Mononuclear cell (primary cell): ENCODE data around the gene DNAH8. TPM values are rescaled to one million over a fixed set of nuclear protein-coding genes. Genes with fewer than 3 reads are reported as not detected.
"Not testable (repeated sequence)": the region's sequence is repeated elsewhere in the genome, so short reads cannot be mapped to it uniquely, and the experiment has no call there.

Experiments
- H3K27me3 ChIP-seq: 2 replicates; pipeline ENCODE4 v1.6.0; 2011; ENCODE audit warnings: low read length, control low read depth; ENCODE audit not compliant: insufficient read depth
- H3K4me1 ChIP-seq: 2 replicates; pipeline ENCODE4 v1.5.1; 2011; ENCODE audit warnings: mild to moderate bottlenecking, low read length, control low read depth; ENCODE audit not compliant: insufficient read depth
- H3K4me3 ChIP-seq: 2 replicates; pipeline ENCODE4 v1.5.1; 2011; ENCODE audit warnings: mild to moderate bottlenecking, low read length, moderate library complexity
- H3K9me3 ChIP-seq: 2 replicates; pipeline ENCODE4 v1.5.1; 2011; ENCODE audit warnings: low read depth, mild to moderate bottlenecking, control low read depth, low read length
- total RNA-seq: library from RNA; depleted of rRNA; stranded (reverse); fragments of >200 nt; gene quantifications from one replicate; pipeline ENCODE4 v1.2.3, GENCODE V29; 2012

The DNAH8 gene
- total RNA-seq, 1 donor, result 0.10 TPM

DNA sequence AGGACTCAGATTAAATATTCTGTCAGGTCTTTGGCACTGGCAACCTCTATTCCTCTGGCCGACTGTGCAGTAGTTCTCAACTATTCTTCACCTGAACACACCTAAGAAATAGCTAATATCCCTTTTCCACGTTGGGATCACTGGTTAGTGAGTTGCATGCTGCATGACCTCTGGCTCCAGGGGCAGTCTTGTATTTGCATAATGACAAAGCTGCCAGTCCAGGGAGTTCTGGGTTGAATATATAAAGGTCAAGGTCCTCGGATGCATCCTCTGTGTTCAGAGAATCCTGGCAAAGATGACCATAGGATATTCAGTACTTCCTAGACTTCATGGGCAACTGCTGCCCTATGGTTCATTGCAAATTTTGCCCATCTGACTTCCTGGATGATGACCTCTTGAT is 131.2 kb downstream of the DNAH8 start:
- no peaks in the 10 kb centered on the region for H3K4me1 ChIP-seq
- no peaks in the 10 kb centered on the region for H3K9me3 ChIP-seq
- no peak overlapping the region for H3K4me3 ChIP-seq
- peaks cover 4% of the 10 kb centered on the region for H3K27me3 ChIP-seq

DNA sequence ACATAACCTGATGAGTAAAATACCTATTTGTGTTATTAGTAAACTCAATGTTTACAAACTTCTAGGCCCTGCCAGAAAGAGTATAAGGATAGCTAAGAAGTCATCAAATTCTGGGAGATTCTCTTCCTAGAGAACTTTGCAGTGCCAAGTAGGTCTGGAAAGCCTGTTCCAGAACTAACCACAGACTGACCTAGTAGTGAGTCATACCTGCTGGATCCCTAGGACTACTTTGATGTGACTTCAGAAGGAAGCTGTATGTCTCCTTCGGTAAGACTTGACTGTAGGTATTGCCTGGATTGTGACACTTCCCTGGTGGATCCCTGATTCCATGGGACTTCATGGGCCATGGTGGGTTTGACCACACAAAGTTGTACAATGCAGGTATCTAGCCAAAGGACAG is 131.7 kb downstream of the DNAH8 start:
- Histone ChIP-seq H3K27me3 (peaks cover 6% of the 10 kb centered on the region), H3K4me1 (no peaks in the 10 kb centered on the region), H3K4me3 (no peak overlapping the region), H3K9me3 (no peaks in the 10 kb centered on the region)

DNA sequence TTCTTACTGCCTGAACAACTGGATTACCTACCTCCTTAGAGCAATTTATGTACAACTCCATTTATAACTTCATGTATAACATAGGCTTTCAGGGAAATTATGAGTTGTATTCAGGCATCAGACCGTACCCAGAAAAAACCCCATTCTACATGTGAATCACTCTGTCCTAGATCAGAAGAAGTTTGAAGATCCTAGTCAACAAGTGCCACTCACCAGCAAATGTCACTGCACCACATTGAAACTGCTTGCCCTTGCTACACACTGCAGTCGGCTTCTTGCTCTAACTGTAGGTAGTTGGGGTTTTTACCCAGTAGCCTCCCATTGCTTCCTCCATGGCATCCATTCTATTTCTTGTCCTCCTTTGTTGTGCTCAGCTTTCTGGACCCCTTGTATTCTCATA is 132.4 kb downstream of the DNAH8 start:
- no peaks in the 10 kb centered on the region for H3K4me1 ChIP-seq
- no peaks in the 10 kb centered on the region for H3K9me3 ChIP-seq
- peaks cover 8% of the 10 kb centered on the region for H3K27me3 ChIP-seq
- H3K4me3 ChIP-seq, result no peak overlapping the region

- Histone ChIP-seq H3K4me3 (no peak overlapping the region), H3K27me3 (peaks cover 4% of the 10 kb centered on the region), H3K4me1 (no peaks in the 10 kb centered on the region), H3K9me3 (no peaks in the 10 kb centered on the region)
Observed at GRCh38 chr6:38848760-38849159, 133.6 kb downstream of the DNAH8 start.

GRCh38 chr6:38852215-38852614 is 137.1 kb downstream of the DNAH8 start:
- no peak overlapping the region for H3K4me3 ChIP-seq
- H3K27me3 ChIP-seq, result peaks cover 7% of the 10 kb centered on the region
- no peaks in the 10 kb centered on the region for H3K9me3 ChIP-seq
- H3K4me1 ChIP-seq, result no peaks in the 10 kb centered on the region

DNA sequence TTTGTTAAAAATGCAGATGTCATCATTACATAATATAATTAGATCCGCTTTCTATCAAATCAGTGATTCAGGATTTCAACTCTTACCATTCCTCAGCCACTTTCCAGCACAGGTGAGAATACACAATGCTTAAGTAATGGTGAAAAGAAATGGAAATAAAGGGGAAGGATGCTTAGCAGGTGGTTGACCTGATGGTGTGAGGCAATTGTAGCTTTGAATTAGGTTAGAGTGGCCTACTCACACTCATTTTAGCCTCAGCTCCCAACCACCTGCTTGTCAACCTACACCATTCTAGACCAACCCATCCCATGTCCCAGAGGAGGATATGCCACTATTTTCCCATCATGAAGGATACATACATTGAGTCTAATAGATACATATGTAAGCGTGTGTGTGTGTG is 138.1 kb downstream of the DNAH8 start:
- Histone ChIP-seq H3K4me3 (no peak overlapping the region), H3K4me1 (no peaks in the 10 kb centered on the region), H3K9me3 (no peaks in the 10 kb centered on the region), H3K27me3 (peaks cover 7% of the 10 kb centered on the region)

GRCh38 chr6:38856492-38856891 is 141.4 kb downstream of the DNAH8 start:
- Histone ChIP-seq H3K27me3 (peaks cover 7% of the 10 kb centered on the region), H3K4me3 (no peak overlapping the region), H3K4me1 (no peaks in the 10 kb centered on the region), H3K9me3 (no peaks in the 10 kb centered on the region)

- peaks cover 3% of the 10 kb centered on the region for H3K27me3 ChIP-seq
- H3K9me3 ChIP-seq, result no peaks in the 10 kb centered on the region
- no peaks in the 10 kb centered on the region for H3K4me1 ChIP-seq
- H3K4me3 ChIP-seq, result no peak overlapping the region
Observed at GRCh38 chr6:38857815-38858214, 142.7 kb downstream of the DNAH8 start.

GRCh38 chr6:38860041-38860440 is 144.9 kb downstream of the DNAH8 start:
- Histone ChIP-seq H3K9me3 (no peaks in the 10 kb centered on the region), H3K4me1 (no peaks in the 10 kb centered on the region), H3K27me3 (peaks cover 3% of the 10 kb centered on the region), H3K4me3 (no peak overlapping the region)

GRCh38 chr6:38861926-38862401 is 146.9 kb downstream of the DNAH8 start:
- Histone ChIP-seq H3K4me3 (no peak overlapping the region), H3K27me3 (no peaks in the 10 kb centered on the region), H3K9me3 (no peaks in the 10 kb centered on the region), H3K4me1 (no peaks in the 10 kb centered on the region)

DNA sequence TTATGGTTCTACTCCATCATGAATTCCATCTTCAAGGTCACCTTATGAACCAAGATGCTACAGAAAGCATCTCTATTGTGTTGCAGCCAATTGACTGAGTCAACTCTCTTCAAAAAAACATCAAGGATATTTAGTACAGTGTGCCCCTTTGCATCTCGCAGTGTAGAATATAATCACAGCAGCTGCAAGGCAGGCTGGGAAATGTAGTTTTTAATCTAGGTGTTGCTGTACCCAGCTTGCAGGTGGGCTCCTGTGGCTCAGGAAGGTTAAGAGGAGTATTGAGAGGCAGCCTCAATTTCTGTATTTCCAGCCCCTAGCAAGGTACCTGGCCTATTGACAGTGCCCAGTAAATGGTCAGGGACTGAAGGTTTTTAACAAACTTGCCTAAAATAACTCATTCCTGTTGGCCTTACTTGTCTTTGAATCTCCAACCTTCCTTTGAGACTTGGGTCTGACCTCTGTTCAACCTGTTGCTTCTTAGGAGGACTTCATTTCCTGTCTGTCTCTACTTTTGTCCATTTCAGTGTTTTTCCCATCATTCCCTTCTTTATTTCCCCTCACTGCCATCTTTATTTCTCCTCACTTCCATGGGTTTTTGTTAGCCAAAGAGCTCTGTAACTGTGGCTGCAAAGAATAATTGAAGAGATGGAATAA is 150.5 kb downstream of the DNAH8 start:
- Histone ChIP-seq H3K27me3 (no peaks in the 10 kb centered on the region), H3K4me1 (no peaks in the 10 kb centered on the region), H3K9me3 (no peaks in the 10 kb centered on the region), H3K4me3 (no peak overlapping the region)

DNA sequence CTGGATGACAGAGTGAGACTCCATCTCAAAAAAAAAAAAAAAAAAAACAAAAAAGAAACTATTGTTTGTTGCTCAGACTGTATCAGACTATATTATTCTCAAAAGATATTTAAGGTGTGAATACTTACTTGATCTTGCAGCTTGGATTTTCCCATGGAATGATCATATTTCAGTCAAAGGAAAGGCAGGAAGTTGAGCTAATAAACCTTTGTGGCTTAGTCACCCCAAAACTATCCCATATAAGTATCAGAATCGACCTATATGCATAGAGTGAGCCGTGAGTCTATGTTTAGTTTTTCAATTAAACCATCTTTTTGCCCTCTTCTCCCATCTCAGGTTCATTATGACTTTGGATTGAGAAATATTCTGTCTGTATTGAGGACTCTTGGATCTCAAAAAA is 152.6 kb downstream of the DNAH8 start:
- no peaks in the 10 kb centered on the region for H3K4me1 ChIP-seq
- H3K4me3 ChIP-seq, result no peak overlapping the region
- no peaks in the 10 kb centered on the region for H3K9me3 ChIP-seq
- H3K27me3 ChIP-seq, result no peaks in the 10 kb centered on the region

DNA sequence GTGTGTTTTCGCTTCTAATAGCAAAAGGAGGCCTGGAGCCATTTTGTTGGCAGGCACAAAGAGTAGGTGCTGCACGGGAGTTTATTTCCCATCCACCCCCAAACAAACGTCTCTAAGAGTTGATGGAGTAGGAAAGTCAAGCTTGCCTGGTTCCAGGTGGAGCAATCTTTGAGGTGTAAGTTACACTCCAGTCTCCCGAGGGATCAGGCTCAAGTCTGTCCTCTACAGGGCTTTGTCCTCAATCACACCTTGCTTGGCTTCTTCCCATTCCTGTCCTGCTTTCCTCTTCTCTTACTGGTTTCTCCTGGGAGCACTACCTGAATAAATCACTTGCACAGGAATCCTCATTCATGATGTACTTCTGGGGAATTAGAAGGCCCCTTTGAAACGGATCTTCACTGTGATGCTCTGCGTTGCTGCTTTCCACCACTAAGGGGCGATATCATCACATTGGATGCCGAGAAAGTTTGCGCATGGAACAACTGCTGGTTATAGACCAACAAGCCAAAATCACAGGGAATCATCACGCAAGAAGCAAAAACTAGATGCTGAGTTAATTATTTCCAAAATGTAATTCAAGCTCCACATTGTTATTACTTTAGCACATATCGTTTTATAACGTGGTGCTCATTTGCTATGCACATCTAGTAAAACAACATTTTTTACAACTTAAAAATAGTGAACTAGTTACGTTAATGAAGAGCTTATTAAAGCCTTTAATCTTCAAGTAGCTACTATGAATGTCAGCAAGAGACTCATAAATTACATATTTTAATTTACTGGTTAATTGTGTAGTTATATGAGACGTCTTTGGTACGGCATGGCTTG is 156.8 kb downstream of the DNAH8 start:
- H3K9me3 ChIP-seq, result no peaks in the 10 kb centered on the region
- H3K4me3 ChIP-seq, result no peak overlapping the region
- H3K4me1 ChIP-seq, result peaks cover 5% of the 10 kb centered on the region
- no peaks in the 10 kb centered on the region for H3K27me3 ChIP-seq

DNA sequence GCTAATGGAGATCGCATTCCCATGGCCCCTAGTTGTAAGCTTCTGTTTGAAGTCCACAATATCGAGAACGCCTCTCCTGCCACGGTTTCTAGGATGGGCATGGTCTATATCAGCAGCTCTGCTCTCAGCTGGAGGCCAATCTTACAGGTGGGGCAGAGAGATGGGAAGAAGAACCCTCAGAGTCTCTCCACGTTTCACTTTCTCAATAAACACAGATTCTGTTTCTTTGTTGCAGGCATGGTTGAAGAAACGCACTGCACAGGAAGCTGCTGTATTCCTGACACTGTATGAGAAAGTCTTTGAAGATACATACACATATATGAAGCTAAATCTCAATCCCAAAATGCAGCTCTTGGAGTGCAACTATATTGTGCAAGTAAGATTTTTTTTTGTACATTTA is 157.9 kb downstream of the DNAH8 start:
- H3K27me3 ChIP-seq, result no peaks in the 10 kb centered on the region
- no peaks in the 10 kb centered on the region for H3K9me3 ChIP-seq
- H3K4me3 ChIP-seq, result no peak overlapping the region
- peaks cover 13% of the 10 kb centered on the region for H3K4me1 ChIP-seq

DNA sequence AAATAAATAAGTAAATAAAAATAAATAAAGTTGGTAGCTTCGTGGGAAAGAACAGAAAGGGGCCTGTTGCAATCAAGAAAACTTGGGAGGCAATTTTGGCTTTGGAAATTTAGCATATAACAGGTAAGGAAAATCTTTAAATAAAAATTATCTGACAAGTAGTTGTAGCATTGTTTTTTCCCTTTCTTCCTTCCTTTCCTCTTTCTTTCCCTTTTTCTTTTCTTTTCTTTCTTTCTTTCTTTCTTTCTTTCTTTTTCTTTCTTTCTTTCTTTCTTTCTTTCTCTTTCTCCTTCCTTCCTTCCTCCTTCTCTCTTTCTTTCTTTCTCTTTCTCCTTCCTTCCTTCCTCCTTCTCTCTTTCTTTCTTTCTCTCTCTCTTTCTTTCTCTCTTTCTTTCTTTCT is 158.7 kb downstream of the DNAH8 start:
- not testable (repeated sequence) for H3K27me3 ChIP-seq, H3K4me3 ChIP-seq, H3K9me3 ChIP-seq
- peaks cover 13% of the 10 kb centered on the region for H3K4me1 ChIP-seq

DNA sequence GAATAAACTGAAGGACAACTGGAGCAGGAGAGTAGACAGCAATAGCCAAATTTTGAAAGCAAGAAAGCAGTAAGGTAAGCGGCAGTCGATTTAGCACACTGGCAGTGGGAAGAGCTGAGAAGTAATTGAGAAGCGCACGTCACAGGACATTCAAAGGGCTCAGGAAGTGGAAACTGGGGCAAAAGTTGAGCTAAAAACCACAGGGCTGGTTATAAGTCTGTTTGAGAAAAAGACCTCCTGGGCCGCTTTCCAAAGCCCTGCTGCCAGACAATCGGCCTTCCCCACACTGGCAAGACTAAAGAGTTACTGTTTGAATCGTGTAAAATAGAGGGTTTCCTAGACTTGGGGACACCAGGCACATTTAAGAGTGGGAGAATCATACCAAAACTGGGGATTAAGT is 161.4 kb downstream of the DNAH8 start:
- no peaks in the 10 kb centered on the region for H3K27me3 ChIP-seq
- no peak overlapping the region for H3K4me3 ChIP-seq
- H3K4me1 ChIP-seq, result peaks cover 13% of the 10 kb centered on the region

More for the DNA sequence above, 161.4 kb downstream of the DNAH8 start:
- no peaks in the 10 kb centered on the region for H3K9me3 ChIP-seq
